SU-DHL-6 (cell line): ENCODE data around the gene LRRK1.

Source experiments
- H2AFZ ChIP-seq: fragments of 200-600 bp; sonication (generic); 2 replicates; pipeline ENCODE4 v1.6.1; 2014; ENCODE audit warnings: low read depth, mild to moderate bottlenecking, moderate library complexity, mixed read lengths, antibody characterized with exemption, low read length; ENCODE audit not compliant: severe bottlenecking
- H3F3A ChIP-seq: fragments of 200-600 bp; shearing (Covaris generic); 2 replicates; pipeline ENCODE4 v1.6.0; 2016; ENCODE audit warnings: antibody characterized with exemption, mild to moderate bottlenecking; ENCODE audit not compliant: insufficient read depth
- H3K27ac ChIP-seq: fragments of 200-600 bp; sonication (generic); 2 replicates; pipeline ENCODE4 v1.5.1; 2016; ENCODE audit warnings: low read depth, mild to moderate bottlenecking, low read length, moderate library complexity, mixed read lengths
- H3K27me3 ChIP-seq: fragments of 200-600 bp; sonication (generic), shearing (Covaris generic); 2 replicates; pipeline ENCODE4 v1.6.0; 2014; ENCODE audit warnings: mild to moderate bottlenecking, low read length
- H3K36me3 ChIP-seq: fragments of 200-600 bp; sonication (generic); 2 replicates; pipeline ENCODE4 v1.6.1; 2014; ENCODE audit warnings: mild to moderate bottlenecking, low read length, mixed read lengths
- H3K4me2 ChIP-seq: fragments of 300-600, 200-600 bp; shearing (Covaris generic), sonication (generic); 2 replicates; pipeline ENCODE4 v1.6.0; 2014; ENCODE audit warnings: low read length, low read depth, mild to moderate bottlenecking; ENCODE audit not compliant: poor library complexity, severe bottlenecking
- H3K4me3 ChIP-seq: fragments of 200-600 bp; sonication (generic); 2 replicates; pipeline ENCODE4 v1.5.1; 2014; ENCODE audit warnings: antibody characterized with exemption, low read length, mild to moderate bottlenecking, mixed read lengths; ENCODE audit not compliant: insufficient read depth, poor library complexity, severe bottlenecking
- H3K79me2 ChIP-seq: fragments of 200-600 bp; sonication (generic); 2 replicates; pipeline ENCODE4 v1.6.1; 2014; ENCODE audit warnings: mild to moderate bottlenecking, low read length, moderate library complexity; ENCODE audit not compliant: insufficient read depth
- H3K9ac ChIP-seq: fragments of 200-600 bp; sonication (generic); 2 replicates; pipeline ENCODE4 v1.7.0; 2014; ENCODE audit warnings: mild to moderate bottlenecking, low read length
- H3K9me2 ChIP-seq: fragments of 200-600 bp; sonication (generic); replicated peaks from 2 replicates; pipeline ENCODE4 v1.6.1; 2014; ENCODE audit warnings: low read length; ENCODE audit not compliant: insufficient read depth
- H3K9me3 ChIP-seq: fragments of 200-600 bp; sonication (generic); 2 replicates; pipeline ENCODE4 v1.6.1; 2014; ENCODE audit warnings: low read length, mixed read lengths; ENCODE audit not compliant: insufficient read depth
- H4K20me1 ChIP-seq: fragments of 200-600 bp; sonication (generic); 2 replicates; pipeline ENCODE4 v1.6.1; 2014; ENCODE audit warnings: low read depth, mild to moderate bottlenecking, antibody characterized with exemption, low read length, moderate library complexity, mixed read lengths
- EZH2phosphoT487 ChIP-seq: fragments of 200-600 bp; sonication (generic), shearing (Covaris generic); conservative IDR thresholded peaks from 2 replicates; pipeline ENCODE4 v1.6.1; 2018; ENCODE audit warnings: mild to moderate bottlenecking, antibody characterized with exemption, low read length, moderate library complexity, mixed read lengths
- TF ChIP-seq, protein P1 (sequence below): fragments of 200-600 bp; sonication (generic); IDR thresholded peaks from one replicate; pipeline ENCODE4 v1.5.1; 2017; ENCODE audit warnings: antibody characterized with exemption, mild to moderate bottlenecking, low read length, moderate library complexity; ENCODE audit not compliant: insufficient read depth, poor library complexity, severe bottlenecking

The LRRK1 gene

DNA sequence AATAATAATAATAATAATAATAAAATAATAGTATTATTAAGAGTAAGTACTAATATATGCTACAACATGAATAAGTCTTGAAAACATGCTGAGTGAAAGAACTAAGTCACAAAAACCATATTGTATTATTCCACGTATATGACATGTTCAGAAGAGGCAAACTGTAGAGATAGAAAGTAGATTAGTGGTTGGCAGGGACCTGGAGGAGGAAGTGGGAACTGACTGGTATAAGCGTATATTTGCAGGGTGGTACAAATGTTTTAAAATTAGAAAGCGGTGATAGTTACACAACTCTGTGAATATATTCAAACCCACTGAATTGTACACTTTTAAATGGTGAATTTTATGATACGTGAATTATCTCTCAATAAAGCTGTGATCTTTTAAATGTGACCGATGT is 32.8 kb downstream of the LRRK1 start:
- Histone ChIP-seq H3K27me3 (no peaks in the 10 kb centered on the region), H3K36me3 (peaks cover 61% of the 10 kb centered on the region), H2AFZ (no peak overlapping the region), H3K27ac (no peak overlapping the region), H4K20me1 (peaks cover 30% of the 10 kb centered on the region; the same call in 1 of the 2 replicates), H3K4me3 (no peak overlapping the region), H3F3A (peaks cover 50% of the 10 kb centered on the region), H3K9ac (no peak overlapping the region), H3K9me2 (no peaks in the 10 kb centered on the region), H3K9me3 (no peaks in the 10 kb centered on the region), H3K79me2 (peaks cover 99% of the 10 kb centered on the region), H3K4me2 (no peak overlapping the region)
- TF ChIP-seq, protein P1, sequence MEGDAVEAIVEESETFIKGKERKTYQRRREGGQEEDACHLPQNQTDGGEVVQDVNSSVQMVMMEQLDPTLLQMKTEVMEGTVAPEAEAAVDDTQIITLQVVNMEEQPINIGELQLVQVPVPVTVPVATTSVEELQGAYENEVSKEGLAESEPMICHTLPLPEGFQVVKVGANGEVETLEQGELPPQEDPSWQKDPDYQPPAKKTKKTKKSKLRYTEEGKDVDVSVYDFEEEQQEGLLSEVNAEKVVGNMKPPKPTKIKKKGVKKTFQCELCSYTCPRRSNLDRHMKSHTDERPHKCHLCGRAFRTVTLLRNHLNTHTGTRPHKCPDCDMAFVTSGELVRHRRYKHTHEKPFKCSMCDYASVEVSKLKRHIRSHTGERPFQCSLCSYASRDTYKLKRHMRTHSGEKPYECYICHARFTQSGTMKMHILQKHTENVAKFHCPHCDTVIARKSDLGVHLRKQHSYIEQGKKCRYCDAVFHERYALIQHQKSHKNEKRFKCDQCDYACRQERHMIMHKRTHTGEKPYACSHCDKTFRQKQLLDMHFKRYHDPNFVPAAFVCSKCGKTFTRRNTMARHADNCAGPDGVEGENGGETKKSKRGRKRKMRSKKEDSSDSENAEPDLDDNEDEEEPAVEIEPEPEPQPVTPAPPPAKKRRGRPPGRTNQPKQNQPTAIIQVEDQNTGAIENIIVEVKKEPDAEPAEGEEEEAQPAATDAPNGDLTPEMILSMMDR: no peak
- TF ChIP-seq EZH2phosphoT487: no peak

DNA sequence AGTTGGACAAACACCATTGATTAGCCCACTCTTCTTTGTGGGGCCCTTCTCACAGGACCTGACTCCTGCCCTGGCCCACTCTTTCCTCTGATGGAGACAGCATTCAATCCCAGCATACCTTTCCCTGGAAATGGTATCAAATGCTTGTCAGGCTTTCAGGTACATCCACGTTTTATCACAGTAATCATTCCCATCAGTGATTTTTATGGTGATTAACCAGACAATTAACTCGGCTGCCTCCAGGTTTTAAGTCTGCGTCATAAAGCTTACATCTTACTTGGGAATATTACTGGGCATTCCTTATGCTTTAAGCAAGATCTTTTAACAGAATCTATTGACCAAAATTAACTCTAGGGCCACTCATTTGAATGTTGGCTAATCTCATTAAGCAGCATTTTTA is 33.4 kb downstream of the LRRK1 start:
- no peak overlapping the region for H3K27ac ChIP-seq
- no peaks in the 10 kb centered on the region for H3K27me3 ChIP-seq
- H3K9me2 ChIP-seq: no peaks in the 10 kb centered on the region
- peaks cover 61% of the 10 kb centered on the region for H3K36me3 ChIP-seq
- H3K4me3 ChIP-seq: no peak overlapping the region
- no peak overlapping the region for H3K4me2 ChIP-seq
- TF ChIP-seq EZH2phosphoT487: no peak
- TF ChIP-seq, protein P1: no peak
- H3F3A ChIP-seq: peaks cover 55% of the 10 kb centered on the region
- no peaks in the 10 kb centered on the region for H3K9me3 ChIP-seq
- peaks cover 99% of the 10 kb centered on the region for H3K79me2 ChIP-seq
- H3K9ac ChIP-seq: no peak overlapping the region
- peaks cover 29% of the 10 kb centered on the region; the same call in 1 of the 2 replicates for H4K20me1 ChIP-seq
- no peak overlapping the region for H2AFZ ChIP-seq

DNA sequence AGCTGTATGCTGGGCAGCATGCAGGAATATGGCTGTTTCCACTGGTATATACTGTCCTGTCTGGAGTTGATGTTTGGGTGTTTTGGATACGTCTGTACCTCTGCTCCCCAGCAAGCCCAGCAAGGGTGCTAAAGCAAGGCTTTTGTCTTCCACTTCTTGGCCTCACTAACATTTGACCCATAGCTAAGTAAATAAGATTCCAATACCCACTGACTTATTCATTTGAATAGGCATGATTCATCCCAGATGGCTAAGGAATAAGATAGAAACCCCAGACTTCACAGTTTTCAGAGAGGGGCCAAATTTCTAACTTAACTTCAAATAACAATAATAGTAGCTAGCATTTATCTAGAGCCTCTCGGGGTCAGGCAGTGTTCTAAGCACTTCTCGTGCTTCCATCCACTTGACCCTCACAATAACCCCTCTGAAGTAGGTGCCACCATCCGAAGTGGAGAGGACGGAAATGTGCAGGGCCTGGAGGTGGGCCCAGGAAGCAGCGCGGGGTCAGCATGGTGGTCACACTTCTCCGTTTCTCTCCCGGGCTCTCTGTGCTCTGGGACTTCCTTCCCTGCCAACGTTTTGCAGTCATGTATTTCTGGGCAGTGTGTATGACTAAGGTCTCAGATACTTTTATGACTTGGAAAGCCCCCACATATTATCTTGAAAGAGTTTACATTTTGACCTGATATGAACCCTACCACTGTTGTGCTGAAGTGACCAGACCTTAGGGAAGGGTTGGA is 39.3 kb downstream of the LRRK1 start:
- Histone ChIP-seq H3K4me3 (no peak overlapping the region), H3K4me2 (no peak overlapping the region), H3K36me3 (peaks cover 21% of the 10 kb centered on the region), H3K9ac (no peak overlapping the region), H3K27ac (no peak overlapping the region), H3K9me3 (no peaks in the 10 kb centered on the region), H3K9me2 (no peaks in the 10 kb centered on the region), H3F3A (peaks cover 27% of the 10 kb centered on the region), H4K20me1 (peaks cover 30% of the 10 kb centered on the region; the same call in 1 of the 2 replicates), H2AFZ (no peak overlapping the region), H3K79me2 (peaks cover 98% of the 10 kb centered on the region), H3K27me3 (no peaks in the 10 kb centered on the region)
- TF ChIP-seq, protein P1: no peak
- TF ChIP-seq EZH2phosphoT487: no peak
